Measurements from ENCODE around the gene CASTOR2. TPM values are rescaled to one million over a fixed set of nuclear protein-coding genes. Genes with fewer than 3 reads are reported as not detected.

Gene CASTOR2
- total and polyA plus RNA-seq, 2 donors (not counting 3 experiments of a cell fraction or from before 2014, with no cell fraction given) = 9.6 to 25.1 TPM

DNA sequence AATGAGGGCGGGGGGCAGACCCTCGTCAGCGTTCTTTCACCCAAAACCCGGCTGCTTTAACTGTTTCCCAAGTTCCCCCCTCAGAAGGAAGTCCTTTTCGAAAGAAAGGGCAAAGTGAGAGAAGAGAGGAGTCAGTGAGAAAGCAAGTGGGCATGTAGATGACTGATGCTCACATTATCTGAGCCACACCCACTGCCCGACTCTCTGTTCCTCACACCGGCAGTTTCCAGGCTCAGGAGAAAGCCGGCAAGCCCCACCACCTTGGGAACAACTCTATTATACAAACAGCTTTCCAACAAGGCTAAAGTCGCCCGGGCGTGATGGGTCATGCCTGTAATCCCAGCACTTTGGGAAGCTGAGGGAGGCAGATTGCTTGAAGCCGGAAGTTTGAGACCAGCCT lies 86.0 kb downstream of the CASTOR2 start:
- DNase-seq (ENCODE audit: low read depth, low spot score) = no peak
- no peaks in the 10 kb centered on the region for H3K9me3 ChIP-seq (replicated peaks; ENCODE audit: control insufficient read depth, insufficient read depth, low read length)
- H4K20me1 ChIP-seq (replicated peaks; ENCODE audit: control insufficient read depth, extremely low read depth, insufficient read depth, low read length) = no peaks in the 10 kb centered on the region
- dilution Hi-C loops (cut with MboI; ENCODE audit: extremely low pct_ligation_motif_present, low sequenced_read_pairs) (no loop called here), intact Hi-C loops (cut with micrococcal nuclease) (no loop called here)
- no peaks in the 10 kb centered on the region for H3K9me1 ChIP-seq (replicated peaks; ENCODE audit: control insufficient read depth, extremely low read depth, insufficient read depth, low read length)
- no peak overlapping the region for H3K9ac ChIP-seq (replicated peaks; ENCODE audit: extremely low read depth, insufficient read depth, low read length)
- no TSS peak for BruUV-seq (replicated peaks)
- no peaks in the 10 kb centered on the region for H3K79me2 ChIP-seq (ENCODE audit: control insufficient read depth, insufficient read depth, low read length)
- H3K27me3 ChIP-seq (ENCODE audit: control insufficient read depth in 2 of 2, insufficient read depth in 2 of 2, low read length in 2 of 2) = no peaks in the 10 kb centered on the region
- H3K36me3 ChIP-seq (ENCODE audit: control insufficient read depth in 2 of 2, extremely low read depth in 1 of 2, insufficient read depth in 2 of 2, low read length in 2 of 2) = peaks cover 3 to 31% of the 10 kb centered on the region in 2 experiments
- H3K4me2 ChIP-seq (ENCODE audit: insufficient read depth, low read length) = no peak overlapping the region
- TF ChIP-seq MYC (IDR thresholded peaks at IDR 0.05; ENCODE audit: low read depth, low read length) (no peak), POLR2AphosphoS5 (IDR thresholded peaks at IDR 0.05; ENCODE audit: insufficient read depth, low read depth, low read length) (no peak)
- CTCF ChIA-PET = no interaction called here
- FAIRE-seq = no peak
- H3K27ac ChIP-seq (ENCODE audit: insufficient read depth, low read depth, low read length) = no peak overlapping the region
- no peak overlapping the region for H3K4me3 ChIP-seq (replicated peaks in 1 of 3; ENCODE audit: insufficient read depth in 1 of 3, low read depth in 1 of 3, low read length in 3 of 3)
- H3K4me1 ChIP-seq (ENCODE audit: control insufficient read depth, extremely low read depth, insufficient read depth, low read length) = no peaks in the 10 kb centered on the region
- POLR2A ChIA-PET = no interaction called here
- no peak overlapping the region for H2AFZ ChIP-seq (ENCODE audit: low read depth, low read length)

GRCh38 chr7:75054744-75055143 lies 90.2 kb downstream of the CASTOR2 start:
- H2AFZ ChIP-seq (ENCODE audit: low read depth, low read length) = no peak overlapping the region
- H3K27me3 ChIP-seq (ENCODE audit: control insufficient read depth in 2 of 2, insufficient read depth in 2 of 2, low read length in 2 of 2) = no peaks in the 10 kb centered on the region
- intact Hi-C loops (cut with micrococcal nuclease) (no loop called here), dilution Hi-C loops (cut with MboI; ENCODE audit: extremely low pct_ligation_motif_present, low sequenced_read_pairs) (no loop called here)
- peak; percentile 51 for DNase-seq (ENCODE audit: low read depth, low spot score)
- peak; percentile 40 for FAIRE-seq
- no peaks in the 10 kb centered on the region for H3K4me1 ChIP-seq (ENCODE audit: control insufficient read depth, extremely low read depth, insufficient read depth, low read length)
- BruUV-seq (replicated peaks) = no TSS peak
- H3K4me3 ChIP-seq (replicated peaks in 1 of 3; ENCODE audit: insufficient read depth in 1 of 3, low read depth in 1 of 3, low read length in 3 of 3) = no peak overlapping the region
- H3K79me2 ChIP-seq (ENCODE audit: control insufficient read depth, insufficient read depth, low read length) = no peaks in the 10 kb centered on the region
- no peak overlapping the region for H3K4me2 ChIP-seq (ENCODE audit: insufficient read depth, low read length)
- ChIA-PET CTCF (no interaction called here), POLR2A (no interaction called here)
- peaks cover 8 to 31% of the 10 kb centered on the region in 2 experiments for H3K36me3 ChIP-seq (ENCODE audit: control insufficient read depth in 2 of 2, extremely low read depth in 1 of 2, insufficient read depth in 2 of 2, low read length in 2 of 2)
- no peak overlapping the region for H3K27ac ChIP-seq (ENCODE audit: insufficient read depth, low read depth, low read length)
- TF ChIP-seq POLR2A (IDR thresholded peaks at IDR 0.05; ENCODE audit: low read depth, low read length) (no peak), JUN (IDR thresholded peaks at IDR 0.05; ENCODE audit: borderline replicate concordance, insufficient read depth, insufficient read length, low read depth) (no peak), EZH2 (IDR thresholded peaks at IDR 0.05; ENCODE audit: borderline replicate concordance, low read depth, low read length, severe bottlenecking) (no peak), FOS (IDR thresholded peaks at IDR 0.05; ENCODE audit: borderline replicate concordance, insufficient read depth, low read length) (no peak), GATA2 (IDR thresholded peaks at IDR 0.05; ENCODE audit: insufficient read depth, insufficient read length, low read depth, low read length) (no peak), MAX (IDR thresholded peaks at IDR 0.05; ENCODE audit: insufficient read depth, insufficient read length) (no peak), MYC (IDR thresholded peaks at IDR 0.05; ENCODE audit: low read depth, low read length) (no peak), POLR2AphosphoS5 (IDR thresholded peaks at IDR 0.05; ENCODE audit: insufficient read depth, low read depth, low read length) (no peak)
- TF ChIP-seq, protein P1, sequence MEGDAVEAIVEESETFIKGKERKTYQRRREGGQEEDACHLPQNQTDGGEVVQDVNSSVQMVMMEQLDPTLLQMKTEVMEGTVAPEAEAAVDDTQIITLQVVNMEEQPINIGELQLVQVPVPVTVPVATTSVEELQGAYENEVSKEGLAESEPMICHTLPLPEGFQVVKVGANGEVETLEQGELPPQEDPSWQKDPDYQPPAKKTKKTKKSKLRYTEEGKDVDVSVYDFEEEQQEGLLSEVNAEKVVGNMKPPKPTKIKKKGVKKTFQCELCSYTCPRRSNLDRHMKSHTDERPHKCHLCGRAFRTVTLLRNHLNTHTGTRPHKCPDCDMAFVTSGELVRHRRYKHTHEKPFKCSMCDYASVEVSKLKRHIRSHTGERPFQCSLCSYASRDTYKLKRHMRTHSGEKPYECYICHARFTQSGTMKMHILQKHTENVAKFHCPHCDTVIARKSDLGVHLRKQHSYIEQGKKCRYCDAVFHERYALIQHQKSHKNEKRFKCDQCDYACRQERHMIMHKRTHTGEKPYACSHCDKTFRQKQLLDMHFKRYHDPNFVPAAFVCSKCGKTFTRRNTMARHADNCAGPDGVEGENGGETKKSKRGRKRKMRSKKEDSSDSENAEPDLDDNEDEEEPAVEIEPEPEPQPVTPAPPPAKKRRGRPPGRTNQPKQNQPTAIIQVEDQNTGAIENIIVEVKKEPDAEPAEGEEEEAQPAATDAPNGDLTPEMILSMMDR (IDR thresholded peaks at IDR 0.05; ENCODE audit: extremely low read depth in 1 of 2, insufficient read depth in 1 of 2, low read depth in 1 of 2, low read length in 2 of 2) = no peak
- no peaks in the 10 kb centered on the region for H3K9me3 ChIP-seq (replicated peaks; ENCODE audit: control insufficient read depth, insufficient read depth, low read length)
- H4K20me1 ChIP-seq (replicated peaks; ENCODE audit: control insufficient read depth, extremely low read depth, insufficient read depth, low read length) = no peaks in the 10 kb centered on the region
- no peak overlapping the region for H3K9ac ChIP-seq (replicated peaks; ENCODE audit: extremely low read depth, insufficient read depth, low read length)
- H3K9me1 ChIP-seq (replicated peaks; ENCODE audit: control insufficient read depth, extremely low read depth, insufficient read depth, low read length) = no peaks in the 10 kb centered on the region

All from endothelial cell of umbilical vein (primary cell).